Upper lobe of left lung (tissue), 4 donors: Measurements from ENCODE around the gene CSF3R.
"Not testable (repeated sequence)": the region's sequence is repeated elsewhere in the genome, so short reads cannot be mapped to it uniquely, and the experiment has no call there.

Source experiments
- POLR2A ChIP-seq, 4 donors: fragments of 450-650 bp; IDR thresholded peaks; one replicate each; pipeline ENCODE4 v1.5.1; 2016 to 2017; ENCODE audit warnings: antibody characterized with exemption in 4 of 4, mild to moderate bottlenecking in 2 of 4
- TF ChIP-seq, protein P1 (sequence below), 6 experiments: fragments of 450-650 bp in 4 of 6; fragments of 200-600 bp in 2 of 6; sonication (generic) in 2 of 6; IDR thresholded peaks; one replicate each; pipeline ENCODE4 v1.5.1; 2016 to 2019; ENCODE audit warnings: antibody characterized with exemption in 6 of 6

DNA sequence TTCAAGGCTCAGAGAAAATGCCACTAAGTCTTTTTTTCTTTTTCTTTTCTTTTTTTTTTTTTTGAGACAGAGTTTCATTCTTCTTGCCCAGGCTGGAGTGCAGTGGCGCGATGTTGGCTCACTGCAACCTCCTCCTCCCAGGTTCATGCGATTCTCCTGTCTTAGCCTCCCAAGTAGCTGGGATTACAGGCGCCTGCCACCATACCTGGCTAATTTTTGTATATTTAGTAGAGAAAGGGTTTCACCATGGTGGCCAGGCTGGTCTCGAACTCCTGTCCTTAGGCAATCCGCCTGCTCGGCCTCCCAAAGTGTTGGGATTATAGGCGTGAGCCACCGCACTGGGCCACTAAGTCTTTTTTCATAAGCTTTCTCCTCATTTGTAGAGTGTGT lies 4.6 kb upstream of the CSF3R start:
- TF ChIP-seq, protein P1, sequence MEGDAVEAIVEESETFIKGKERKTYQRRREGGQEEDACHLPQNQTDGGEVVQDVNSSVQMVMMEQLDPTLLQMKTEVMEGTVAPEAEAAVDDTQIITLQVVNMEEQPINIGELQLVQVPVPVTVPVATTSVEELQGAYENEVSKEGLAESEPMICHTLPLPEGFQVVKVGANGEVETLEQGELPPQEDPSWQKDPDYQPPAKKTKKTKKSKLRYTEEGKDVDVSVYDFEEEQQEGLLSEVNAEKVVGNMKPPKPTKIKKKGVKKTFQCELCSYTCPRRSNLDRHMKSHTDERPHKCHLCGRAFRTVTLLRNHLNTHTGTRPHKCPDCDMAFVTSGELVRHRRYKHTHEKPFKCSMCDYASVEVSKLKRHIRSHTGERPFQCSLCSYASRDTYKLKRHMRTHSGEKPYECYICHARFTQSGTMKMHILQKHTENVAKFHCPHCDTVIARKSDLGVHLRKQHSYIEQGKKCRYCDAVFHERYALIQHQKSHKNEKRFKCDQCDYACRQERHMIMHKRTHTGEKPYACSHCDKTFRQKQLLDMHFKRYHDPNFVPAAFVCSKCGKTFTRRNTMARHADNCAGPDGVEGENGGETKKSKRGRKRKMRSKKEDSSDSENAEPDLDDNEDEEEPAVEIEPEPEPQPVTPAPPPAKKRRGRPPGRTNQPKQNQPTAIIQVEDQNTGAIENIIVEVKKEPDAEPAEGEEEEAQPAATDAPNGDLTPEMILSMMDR (IDR thresholded peaks at IDR 0.05), result not testable (repeated sequence)
- not testable (repeated sequence) for TF ChIP-seq POLR2A (IDR thresholded peaks at IDR 0.05)
